Osteocyte (in vitro differentiated cells): ENCODE data around the gene SOBP. TPM values are rescaled to one million over a fixed set of nuclear protein-coding genes. Genes with fewer than 3 reads are reported as not detected.

Experiments used
- DNase-seq: peaks from one replicate; pipeline ENCODE4 v3.0.0; 2021; ENCODE audit warnings: mixed read lengths; ENCODE audit not compliant: unreplicated experiment; ENCODE audit errors: extremely low spot score
- H3K27ac Mint-ChIP-seq: one replicate; pipeline ENCODE4 v1.8.0; 2021; ENCODE audit warnings: mild to moderate bottlenecking, mixed read lengths; ENCODE audit not compliant: unreplicated experiment
- H3K27me3 Mint-ChIP-seq: one replicate; pipeline ENCODE4 v1.8.0; 2021; ENCODE audit warnings: mixed read lengths; ENCODE audit not compliant: unreplicated experiment
- H3K36me3 Mint-ChIP-seq: one replicate; pipeline ENCODE4 v1.8.0; 2021; ENCODE audit warnings: mixed read lengths; ENCODE audit not compliant: unreplicated experiment
- H3K4me1 Mint-ChIP-seq: one replicate; pipeline ENCODE4 v1.8.0; 2021; ENCODE audit warnings: mixed read lengths; ENCODE audit not compliant: unreplicated experiment
- H3K4me3 Mint-ChIP-seq: one replicate; pipeline ENCODE4 v1.8.0; 2021; ENCODE audit warnings: mild to moderate bottlenecking, moderate library complexity, mixed read lengths; ENCODE audit not compliant: unreplicated experiment
- H3K9me3 Mint-ChIP-seq: one replicate; pipeline ENCODE4 v1.8.0; 2021; ENCODE audit warnings: mixed read lengths; ENCODE audit not compliant: unreplicated experiment
- CTCF ChIP-seq: fragments of 200-600 bp; sonication (generic); IDR thresholded peaks from 2 replicates; pipeline ENCODE4 v1.5.0; 2021; ENCODE audit warnings: antibody characterized with exemption, mild to moderate bottlenecking, moderate library complexity
- total RNA-seq: library from RNA; stranded (reverse); gene quantifications from 2 replicates; pipeline ENCODE4 v1.2.1, GENCODE V29; 2021

SOBP gene
- total RNA-seq, 1 donor from 2014 or later: 7.4 TPM

DNA sequence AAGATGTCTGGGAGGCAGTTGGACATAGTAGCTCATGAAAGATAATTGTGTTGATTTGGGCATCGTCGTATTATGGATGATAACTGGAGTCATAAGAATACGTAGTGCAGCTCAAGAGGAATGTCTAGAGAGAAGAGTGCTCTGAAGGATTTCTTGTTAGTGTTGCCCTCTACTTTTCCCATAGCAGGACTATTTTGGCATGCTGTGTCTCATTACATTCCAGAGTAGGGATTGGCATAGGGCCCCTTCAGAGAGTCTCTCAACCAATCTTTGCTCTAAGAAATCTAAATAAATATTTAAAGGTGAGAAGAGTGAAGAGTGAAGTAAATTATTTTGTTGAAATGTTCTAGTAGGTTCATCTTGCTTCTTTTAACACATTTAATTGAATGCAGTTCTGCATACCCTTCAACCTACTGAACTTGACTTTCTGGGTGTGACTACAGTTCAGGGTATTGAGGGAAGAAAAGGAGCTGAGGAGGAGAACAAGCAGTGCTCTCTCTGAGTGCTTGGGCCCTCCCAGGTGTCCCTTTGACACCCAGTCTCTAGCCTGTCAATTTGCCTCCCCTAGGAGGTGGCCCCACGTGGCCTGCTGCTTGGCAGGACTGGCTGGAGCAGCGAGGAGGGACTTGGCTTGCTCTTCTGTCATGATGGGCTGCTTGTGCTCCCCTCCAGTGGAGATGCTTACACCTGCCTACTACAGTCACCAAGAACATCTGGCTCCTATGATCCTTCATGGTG lies 33.3 kb downstream of the SOBP start:
- no peaks in the 10 kb centered on the region for H3K27me3 Mint-ChIP-seq
- TF ChIP-seq CTCF: no peak
- no peak overlapping the region for H3K27ac Mint-ChIP-seq
- H3K4me1 Mint-ChIP-seq: no peaks in the 10 kb centered on the region
- no peak for DNase-seq
- H3K9me3 Mint-ChIP-seq: no peaks in the 10 kb centered on the region
- no peak overlapping the region for H3K4me3 Mint-ChIP-seq
- H3K36me3 Mint-ChIP-seq: no peaks in the 10 kb centered on the region

GRCh38 chr6:107523794-107524193 lies 33.9 kb downstream of the SOBP start:
- Mint-ChIP-seq H3K27ac (no peak overlapping the region), H3K4me1 (no peaks in the 10 kb centered on the region), H3K36me3 (no peaks in the 10 kb centered on the region), H3K4me3 (no peak overlapping the region), H3K27me3 (no peaks in the 10 kb centered on the region), H3K9me3 (no peaks in the 10 kb centered on the region)
- no peak for DNase-seq
- TF ChIP-seq CTCF: no peak

GRCh38 chr6:107524626-107525025 lies 34.7 kb downstream of the SOBP start:
- no peak for DNase-seq
- no peaks in the 10 kb centered on the region for H3K9me3 Mint-ChIP-seq
- H3K36me3 Mint-ChIP-seq: no peaks in the 10 kb centered on the region
- TF ChIP-seq CTCF: no peak
- H3K27ac Mint-ChIP-seq: no peak overlapping the region
- H3K4me1 Mint-ChIP-seq: no peaks in the 10 kb centered on the region
- H3K4me3 Mint-ChIP-seq: no peak overlapping the region
- no peaks in the 10 kb centered on the region for H3K27me3 Mint-ChIP-seq

DNA sequence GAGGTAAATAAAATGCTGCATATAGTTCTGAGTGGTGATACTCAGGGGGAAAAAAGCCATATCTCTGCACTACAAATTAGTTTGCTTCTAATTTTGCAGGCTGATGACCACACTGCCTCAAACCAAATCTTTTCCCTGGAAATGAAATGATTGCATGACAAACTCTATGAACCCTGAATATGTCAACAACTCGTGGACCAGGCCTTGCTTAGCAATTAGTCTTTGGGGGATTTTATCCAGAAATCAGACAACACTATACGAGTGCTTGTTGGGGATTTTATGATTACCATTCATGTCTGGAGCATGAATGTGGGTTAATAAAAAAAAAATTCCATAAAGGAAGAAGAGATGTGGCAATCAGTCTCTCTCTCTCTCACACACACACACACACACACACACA lies 42.0 kb downstream of the SOBP start:
- Mint-ChIP-seq H3K9me3 (no peaks in the 10 kb centered on the region), H3K27me3 (no peaks in the 10 kb centered on the region), H3K27ac (no peak overlapping the region), H3K4me3 (no peak overlapping the region), H3K36me3 (no peaks in the 10 kb centered on the region), H3K4me1 (peaks cover 13% of the 10 kb centered on the region)
- DNase-seq: no peak
- TF ChIP-seq CTCF: no peak

- Mint-ChIP-seq H3K4me3 (no peak overlapping the region), H3K36me3 (no peaks in the 10 kb centered on the region), H3K9me3 (no peaks in the 10 kb centered on the region), H3K27me3 (no peaks in the 10 kb centered on the region), H3K27ac (no peak overlapping the region), H3K4me1 (peaks cover 13% of the 10 kb centered on the region)
- DNase-seq: no peak
- TF ChIP-seq CTCF: no peak
Observed at GRCh38 chr6:107532706-107533105, 42.8 kb downstream of the SOBP start.
